Stimulated activated CD4-positive, alpha-beta T cell treated with anti-CD3 and anti-CD28 coated beads, Interleukin-4, amount 100 ng/mL, for 48 hours (primary cell): Measurements from ENCODE around the gene NUB1.

Experiments used
- DNase-seq, 2 donors: peaks; one replicate each; pipeline ENCODE4 v3.0.0-alpha.2; 2020; ENCODE audit warnings: low read depth in 2 of 2

Gene NUB1

GRCh38 chr7:151387161-151388006 is 45.8 kb downstream of the NUB1 start:
- DNase-seq, result no peak

DNA sequence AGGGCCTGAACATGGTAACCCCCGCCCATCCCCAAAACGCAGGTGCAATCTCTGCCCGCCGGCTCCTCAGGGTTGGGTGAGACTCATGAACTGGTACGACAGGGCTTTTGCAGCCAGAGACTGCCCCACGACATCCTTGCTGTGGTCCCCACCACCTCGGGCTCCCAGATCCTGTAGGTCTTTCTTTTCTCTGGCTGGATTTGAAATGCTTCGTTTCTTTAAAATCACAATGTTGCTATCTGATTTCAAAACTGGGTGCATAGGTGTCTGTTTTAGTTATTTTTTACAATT is 46.3 kb downstream of the NUB1 start:
- no peak for DNase-seq

DNA sequence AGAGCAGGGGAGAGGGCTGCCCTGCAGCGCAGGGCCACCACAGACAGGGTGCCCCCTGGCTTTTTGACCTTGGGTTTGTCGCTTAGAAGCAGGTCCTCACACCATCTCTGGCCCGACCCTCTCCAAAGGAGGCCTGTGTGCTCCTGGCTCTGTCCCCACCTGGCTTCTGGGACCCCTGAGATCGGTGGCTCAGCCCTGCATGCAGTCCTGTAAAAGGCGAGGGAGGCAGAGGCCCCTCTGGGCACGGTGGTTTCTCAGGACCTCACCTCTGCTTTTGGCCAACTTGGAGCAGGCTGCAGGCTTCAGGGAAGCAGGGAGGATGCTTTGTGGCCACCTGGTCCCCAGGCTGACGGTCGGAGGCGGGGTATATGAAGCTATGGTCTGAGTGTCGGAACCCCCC is 46.8 kb downstream of the NUB1 start:
- no peak for DNase-seq

DNA sequence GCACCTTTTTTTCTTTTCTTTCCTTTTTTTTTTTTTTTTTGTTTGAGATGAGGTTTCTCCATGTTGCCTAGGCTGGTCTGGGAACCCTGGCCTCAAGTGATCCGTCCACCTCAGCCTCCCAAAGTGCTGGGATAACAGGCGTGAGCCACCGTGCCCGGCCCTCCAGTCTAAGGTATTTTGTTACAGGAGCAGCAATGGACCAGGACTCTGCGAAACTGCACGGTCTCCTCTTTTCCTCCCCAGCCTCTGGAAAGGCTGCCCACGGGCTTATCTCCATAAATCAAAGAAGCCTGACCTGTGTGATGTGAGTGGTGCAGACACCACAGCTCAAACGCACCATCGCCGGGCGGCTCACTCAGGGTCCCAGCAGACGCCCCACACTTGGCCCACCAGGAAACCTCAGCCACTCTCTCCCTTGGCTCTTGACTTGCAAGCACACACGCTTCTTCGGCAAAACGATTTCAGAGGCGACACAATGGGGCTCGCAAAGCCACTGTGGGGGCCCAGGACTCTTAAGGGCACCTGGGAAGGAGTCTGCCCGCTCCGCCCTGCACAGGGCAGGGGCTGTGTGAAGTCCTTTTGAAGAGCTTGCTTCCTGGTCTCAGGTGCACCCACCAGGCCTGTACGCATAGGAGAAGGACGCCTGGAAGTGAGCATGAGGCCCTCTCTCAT is 47.6 kb downstream of the NUB1 start:
- no peak for DNase-seq

GRCh38 chr7:151389768-151390597 is 48.4 kb downstream of the NUB1 start:
- DNase-seq, result no peak

DNA sequence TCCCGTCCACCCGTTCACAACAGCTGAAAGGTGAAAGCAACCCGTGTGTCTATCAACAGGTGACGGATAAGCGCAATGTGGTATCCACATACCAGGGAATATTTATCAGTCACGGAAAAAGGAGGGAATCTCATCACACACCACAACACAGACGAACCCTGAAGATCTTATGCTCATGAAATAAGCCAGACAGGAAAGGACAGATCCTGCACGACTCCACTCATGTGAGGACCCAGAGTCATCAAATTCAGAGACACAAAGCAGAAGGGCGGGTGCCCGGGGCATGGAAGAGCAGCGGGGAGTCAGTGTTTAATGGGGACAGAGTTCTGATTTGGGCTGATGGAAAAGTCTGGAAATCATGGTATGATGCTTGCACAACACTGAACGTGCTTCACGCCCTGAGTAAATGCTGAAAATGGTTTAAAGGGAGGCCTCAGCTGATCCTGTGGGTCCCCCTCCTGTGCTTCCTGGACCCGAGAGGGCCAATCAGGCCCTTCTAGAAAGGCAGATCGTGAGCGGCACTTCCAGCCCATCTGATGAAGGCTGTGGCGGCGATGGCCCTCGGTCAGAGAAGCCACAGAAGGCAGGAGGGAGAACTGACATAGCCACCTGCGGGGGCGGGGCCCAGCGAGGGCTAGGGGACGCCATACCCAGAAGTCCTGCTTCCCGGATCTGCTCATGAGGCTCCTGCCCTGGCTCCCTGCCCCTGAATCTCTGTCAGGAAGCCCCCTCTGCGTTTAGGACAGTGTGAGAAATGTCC is 49.2 kb downstream of the NUB1 start:
- no peak for DNase-seq

GRCh38 chr7:151391358-151391730 is 49.7 kb downstream of the NUB1 start:
- DNase-seq, result no peak

- no peak for DNase-seq
Measured at GRCh38 chr7:151392002-151392401, 50.4 kb downstream of the NUB1 start.

- no peak for DNase-seq
Measured at GRCh38 chr7:151392426-151392825, 50.8 kb downstream of the NUB1 start.

DNA sequence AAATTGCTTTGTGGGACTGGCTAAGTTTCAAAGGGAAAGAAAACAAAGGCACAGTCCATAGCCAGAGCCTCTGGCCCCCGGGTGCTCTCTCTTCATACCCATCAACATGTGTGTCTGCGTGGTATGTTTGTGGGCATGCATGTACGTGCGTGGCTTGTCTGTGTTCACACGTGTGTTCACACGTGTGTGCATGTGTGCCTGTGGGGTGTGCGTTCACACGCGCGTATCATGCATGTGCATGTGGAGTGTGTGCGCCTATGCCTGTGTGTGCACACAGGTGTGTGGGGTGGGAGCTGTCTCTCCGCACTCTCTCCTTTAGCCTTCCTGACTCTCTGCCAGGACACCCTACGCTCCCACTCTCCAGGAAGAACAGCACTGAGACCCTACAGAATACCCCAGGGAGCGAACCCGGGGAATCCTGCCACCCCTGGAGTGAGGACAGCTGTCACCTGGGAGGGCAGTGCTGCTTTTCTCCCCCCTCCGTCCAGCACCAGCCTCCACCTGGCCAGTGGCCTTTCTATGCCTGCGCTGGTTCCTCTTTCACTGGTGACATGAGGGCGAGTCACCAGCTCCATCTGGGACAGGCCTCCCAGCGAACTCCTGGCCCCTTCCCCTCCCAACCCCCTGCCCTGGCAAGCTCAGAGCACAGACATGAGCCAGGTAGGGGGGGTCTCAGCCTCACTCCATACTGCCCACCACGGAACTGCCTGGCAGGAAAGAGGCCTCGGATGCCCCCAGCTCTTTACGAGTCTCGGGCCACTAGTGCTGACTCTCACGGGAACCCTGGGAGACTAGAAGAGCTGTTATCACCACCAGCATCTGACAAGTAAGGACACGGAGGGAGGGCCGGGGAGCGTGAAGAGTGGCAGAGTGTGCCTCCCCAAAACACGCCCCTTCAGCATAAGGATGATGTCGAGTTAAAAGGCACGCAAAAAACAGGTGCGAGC is 51.7 kb downstream of the NUB1 start:
- no peak for DNase-seq

- no peak for DNase-seq
Measured at GRCh38 chr7:151394076-151395035, 52.7 kb downstream of the NUB1 start.

DNA sequence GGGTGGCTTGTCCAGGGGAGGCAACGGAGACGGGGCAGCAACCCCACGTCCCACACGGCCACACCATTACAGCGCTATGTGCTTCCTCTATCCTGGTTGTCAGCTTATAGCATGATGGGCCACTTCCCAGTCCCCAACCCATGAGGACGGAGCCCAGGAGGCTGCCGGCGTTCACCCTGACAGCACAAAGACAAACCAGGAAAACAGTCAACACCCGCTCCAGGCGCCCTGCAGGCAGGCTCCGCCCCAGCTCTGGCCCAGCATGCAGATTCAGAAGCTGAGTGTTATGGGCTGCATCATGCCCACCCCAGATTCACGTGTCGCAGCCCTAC is 53.4 kb downstream of the NUB1 start:
- no peak for DNase-seq

DNA sequence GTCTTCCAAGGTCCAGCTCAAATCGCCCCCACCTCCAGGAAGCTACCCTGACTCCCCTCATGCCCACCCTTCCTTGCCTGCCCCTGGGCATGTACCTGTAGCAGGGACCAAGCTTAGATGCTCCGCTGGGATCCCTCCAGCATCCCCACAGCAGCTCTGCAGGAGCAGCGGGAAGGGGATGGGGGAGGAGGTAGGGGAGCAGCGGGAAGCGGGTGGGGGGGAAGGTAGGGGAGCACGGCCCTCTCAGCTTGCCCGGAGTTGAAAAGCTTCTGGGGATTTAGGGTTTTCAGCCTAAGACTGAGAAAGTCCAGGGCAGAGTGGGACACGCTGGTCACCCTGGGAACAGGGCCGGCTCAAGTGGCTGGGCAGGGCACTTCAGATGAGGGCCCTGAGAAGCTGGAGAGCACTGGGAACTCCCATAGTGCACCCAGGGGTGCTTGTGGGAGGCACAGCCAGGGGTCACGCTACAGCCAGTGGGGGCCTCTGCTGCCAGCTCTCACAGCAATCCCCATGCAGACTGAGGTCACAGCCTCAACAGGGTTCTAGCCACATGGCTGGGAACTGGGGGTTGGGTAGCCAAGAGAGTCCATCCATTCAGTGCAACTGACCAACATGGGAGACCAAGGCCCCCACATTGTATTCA is 54.8 kb downstream of the NUB1 start:
- no peak for DNase-seq

DNA sequence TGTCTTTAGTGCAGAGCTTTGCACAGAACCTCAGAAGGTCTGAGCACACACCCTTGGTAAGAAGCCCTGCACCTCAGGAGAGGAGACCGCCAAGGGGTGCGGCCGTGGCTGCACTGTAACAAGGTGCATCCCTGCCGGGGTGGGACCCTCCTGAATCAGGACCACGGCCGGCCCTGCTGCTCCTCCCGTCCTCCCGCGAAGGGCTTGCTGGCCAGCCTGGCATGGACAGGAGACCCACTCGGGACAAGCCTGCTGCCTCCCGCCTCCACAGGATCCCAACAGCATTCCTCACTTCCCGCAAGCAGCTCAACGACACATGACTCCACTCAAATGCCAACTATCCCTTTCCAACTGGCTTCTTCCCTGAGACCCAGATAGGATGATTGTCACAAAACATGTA is 55.4 kb downstream of the NUB1 start:
- no peak for DNase-seq

- no peak for DNase-seq
Measured at GRCh38 chr7:151398446-151399304, 57.1 kb downstream of the NUB1 start.

- no peak for DNase-seq
Measured at GRCh38 chr7:151399305-151399601, 57.6 kb downstream of the NUB1 start.

GRCh38 chr7:151399906-151400305 is 58.3 kb downstream of the NUB1 start:
- no peak for DNase-seq

DNA sequence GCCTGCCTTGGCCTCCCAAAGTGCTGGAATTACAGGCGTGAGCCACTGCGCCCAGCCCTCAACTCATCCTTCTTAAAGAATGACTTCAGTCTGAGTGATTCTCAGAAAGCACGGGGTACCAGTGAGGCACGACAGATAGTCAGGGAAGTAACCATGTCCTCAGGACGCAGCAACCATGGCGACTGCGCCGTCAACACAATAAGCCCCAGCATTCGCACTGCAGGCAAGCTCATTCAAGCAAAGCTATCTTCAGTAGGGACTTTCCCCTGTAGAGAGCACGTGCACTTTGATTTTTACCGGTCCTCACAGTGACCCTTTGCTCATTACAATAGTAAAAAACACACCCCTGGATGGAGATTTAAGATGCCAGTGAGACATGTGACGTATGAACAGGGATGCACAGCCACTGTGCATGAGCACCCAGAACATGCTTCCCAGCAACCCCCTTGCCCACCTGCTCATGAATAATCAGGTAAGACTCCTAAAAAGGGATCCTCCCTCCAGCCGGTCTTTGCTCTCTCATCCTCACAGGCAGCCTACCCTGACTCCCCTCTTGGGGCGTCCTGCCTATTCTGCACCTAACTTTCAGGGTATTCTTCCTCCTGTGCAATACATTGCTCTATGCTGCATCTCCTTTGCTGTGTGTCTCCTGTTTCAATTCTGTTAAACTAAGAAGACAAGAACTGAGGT is 59.2 kb downstream of the NUB1 start:
- no peak for DNase-seq
